AG04450 (cell line): Measurements from ENCODE around the gene C10orf62. TPM values are rescaled to one million over a fixed set of nuclear protein-coding genes. Genes with fewer than 3 reads are reported as not detected.

ENCODE experiments used
- CTCF ChIA-PET: fragments of 300-600, 350-600 bp; formaldehyde crosslinking; extraction: SDS; loops from one replicate; lab custom pipeline; 2022; ENCODE audit warnings: antibody characterized with exemption, inconsistent platforms; lab: Charles Lee
- POLR2A ChIA-PET: fragments of 350-600 bp; formaldehyde crosslinking; extraction: SDS; loops from one replicate; lab custom pipeline; 2021; ENCODE audit warnings: antibody characterized with exemption, inconsistent platforms; lab: Yijun Ruan, JAX
- DNase-seq: peaks from one replicate; pipeline ENCODE4 v3.0.0-alpha.2; 2011; ENCODE audit warnings: low read depth, low spot score
- H3K27ac ChIP-seq: one replicate; pipeline ENCODE4 v1.5.1; 2012; ENCODE audit warnings: low read depth, low read length, control low read depth
- H3K27me3 ChIP-seq: one replicate; pipeline ENCODE4 v1.6.0; 2012; ENCODE audit warnings: low read length; ENCODE audit not compliant: control insufficient read depth, insufficient read depth
- H3K4me3 ChIP-seq: 2 replicates; pipeline ENCODE4 v1.5.1; 2011; ENCODE audit warnings: mild to moderate bottlenecking, low read depth, low read length, control low read depth
- H3K9me3 ChIP-seq: 2 replicates; pipeline ENCODE4 v1.5.1; 2012; ENCODE audit warnings: low read length; ENCODE audit not compliant: control insufficient read depth, insufficient read depth
- polyA plus RNA-seq: library from polyadenylated mRNA; depleted of rRNA; stranded (reverse); fragments of >200 nt; gene quantifications from 2 replicates; pipeline ENCODE4 v1.2.3, GENCODE V29; 2011
- TF ChIP-seq, protein P1 (sequence below): IDR thresholded peaks from 2 replicates; pipeline ENCODE4 v1.5.1; 2011; ENCODE audit warnings: low read depth, low read length, control low read depth, inconsistent platforms

Gene C10orf62
- polyA plus RNA-seq, 1 experiment: not detected

GRCh38 chr10:97612386-97612785 lies 22.9 kb downstream of the C10orf62 start:
- POLR2A ChIA-PET: no interaction called here

GRCh38 chr10:97618285-97618684 lies 28.8 kb downstream of the C10orf62 start:
- no peak overlapping the region for H3K4me3 ChIP-seq
- no peaks in the 10 kb centered on the region for H3K27me3 ChIP-seq
- DNase-seq: no peak
- POLR2A ChIA-PET: no interaction called here
- TF ChIP-seq, protein P1, sequence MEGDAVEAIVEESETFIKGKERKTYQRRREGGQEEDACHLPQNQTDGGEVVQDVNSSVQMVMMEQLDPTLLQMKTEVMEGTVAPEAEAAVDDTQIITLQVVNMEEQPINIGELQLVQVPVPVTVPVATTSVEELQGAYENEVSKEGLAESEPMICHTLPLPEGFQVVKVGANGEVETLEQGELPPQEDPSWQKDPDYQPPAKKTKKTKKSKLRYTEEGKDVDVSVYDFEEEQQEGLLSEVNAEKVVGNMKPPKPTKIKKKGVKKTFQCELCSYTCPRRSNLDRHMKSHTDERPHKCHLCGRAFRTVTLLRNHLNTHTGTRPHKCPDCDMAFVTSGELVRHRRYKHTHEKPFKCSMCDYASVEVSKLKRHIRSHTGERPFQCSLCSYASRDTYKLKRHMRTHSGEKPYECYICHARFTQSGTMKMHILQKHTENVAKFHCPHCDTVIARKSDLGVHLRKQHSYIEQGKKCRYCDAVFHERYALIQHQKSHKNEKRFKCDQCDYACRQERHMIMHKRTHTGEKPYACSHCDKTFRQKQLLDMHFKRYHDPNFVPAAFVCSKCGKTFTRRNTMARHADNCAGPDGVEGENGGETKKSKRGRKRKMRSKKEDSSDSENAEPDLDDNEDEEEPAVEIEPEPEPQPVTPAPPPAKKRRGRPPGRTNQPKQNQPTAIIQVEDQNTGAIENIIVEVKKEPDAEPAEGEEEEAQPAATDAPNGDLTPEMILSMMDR: no peak
- H3K9me3 ChIP-seq: no peaks in the 10 kb centered on the region
- CTCF ChIA-PET: interaction anchor here (0.6 to 1.0 kb wide), 3 partner anchors 9 to 163 kb away, joined by 3 to 4 read pairs (median 3); no protein-coding TSS in a partner anchor
- H3K27ac ChIP-seq: no peak overlapping the region

More at GRCh38 chr10:97612386-97612785, 22.9 kb downstream of the C10orf62 start:
- Histone ChIP-seq H3K27ac (no peak overlapping the region), H3K27me3 (no peaks in the 10 kb centered on the region), H3K9me3 (no peaks in the 10 kb centered on the region), H3K4me3 (no peak overlapping the region)
- peak; percentile 15 for DNase-seq
- CTCF ChIA-PET: interaction anchor here (0.6 to 2.5 kb wide), 18 partner anchors 11 to 351 kb away, joined by 3 to 22 read pairs (median 3); partner anchors contain the start of genes ANKRD2 and PI4K2A
- TF ChIP-seq, protein P1: peak; percentile 32; the same call in 1 of the 2 replicates

GRCh38 chr10:97618733-97619132 lies 29.2 kb downstream of the C10orf62 start:
- H3K9me3 ChIP-seq: no peaks in the 10 kb centered on the region
- H3K4me3 ChIP-seq: no peak overlapping the region
- no peak overlapping the region for H3K27ac ChIP-seq
- ChIA-PET CTCF (interaction anchor here (0.6 to 1.0 kb wide), 3 partner anchors 9 to 164 kb away, joined by 3 to 4 read pairs (median 3); no protein-coding TSS in a partner anchor), POLR2A (no interaction called here)
- H3K27me3 ChIP-seq: no peaks in the 10 kb centered on the region
- TF ChIP-seq, protein P1: no peak
- no peak for DNase-seq

GRCh38 chr10:97623277-97623676 lies 33.8 kb downstream of the C10orf62 start:
- POLR2A ChIA-PET: no interaction called here
- H3K9me3 ChIP-seq: no peaks in the 10 kb centered on the region
- H3K27me3 ChIP-seq: no peaks in the 10 kb centered on the region
- no peak overlapping the region for H3K27ac ChIP-seq
- CTCF ChIA-PET: interaction anchor here (2.5 kb wide), 1 partner anchor 11 kb away, joined by 13 read pairs; no protein-coding TSS in a partner anchor
- TF ChIP-seq, protein P1: no peak
- no peak overlapping the region for H3K4me3 ChIP-seq
- DNase-seq: no peak

- POLR2A ChIA-PET: no interaction called here
Measured at GRCh38 chr10:97627731-97628130, 38.2 kb downstream of the C10orf62 start.

More at GRCh38 chr10:97627731-97628130, 38.2 kb downstream of the C10orf62 start:
- Histone ChIP-seq H3K27me3 (no peaks in the 10 kb centered on the region), H3K27ac (no peak overlapping the region), H3K9me3 (no peaks in the 10 kb centered on the region), H3K4me3 (no peak overlapping the region)
- DNase-seq: no peak
- CTCF ChIA-PET: interaction anchor here (1.6 kb wide), 1 partner anchor 56 kb away, joined by 6 read pairs; no protein-coding TSS in a partner anchor
- TF ChIP-seq, protein P1: no peak
